ENCODE data around the gene VRK1. TPM values are rescaled to one million over a fixed set of nuclear protein-coding genes. Genes with fewer than 3 reads are reported as not detected.
A peak's percentile ranks its signal among the peaks of the same experiment; 100 is the strongest.
"Not testable (repeated sequence)": the region's sequence is repeated elsewhere in the genome, so short reads cannot be mapped to it uniquely, and the experiment has no call there.

The VRK1 gene
- total RNA-seq, 1 experiment from 2014 or later: 166 TPM

GRCh38 chr14:96756745-96757144 lies 40.4 kb upstream of the VRK1 start:
- no peak overlapping the region for H3K27ac ChIP-seq (ENCODE audit: low read length)
- no peaks in the 10 kb centered on the region for H4K20me1 ChIP-seq (ENCODE audit: insufficient read depth, low read depth, low read length)
- H2AFZ ChIP-seq (ENCODE audit: low read length): no peak overlapping the region
- H3K79me2 ChIP-seq (ENCODE audit: low read length): no peaks in the 10 kb centered on the region
- no peaks in the 10 kb centered on the region for H3K9me2 ChIP-seq (replicated peaks; ENCODE audit: insufficient read depth, low read length)
- H3K4me3 ChIP-seq (ENCODE audit: low read length): no peak overlapping the region
- no peak overlapping the region for H3K4me2 ChIP-seq (ENCODE audit: low read depth, low read length, poor library complexity, severe bottlenecking)
- H3K9ac ChIP-seq (ENCODE audit: low read length): no peak overlapping the region
- H3K27me3 ChIP-seq (ENCODE audit: low read length): no peaks in the 10 kb centered on the region
- H3K9me3 ChIP-seq (ENCODE audit: low read length): no peaks in the 10 kb centered on the region
- no peaks in the 10 kb centered on the region for H3K4me1 ChIP-seq (ENCODE audit: low read length)
- DNase-seq: no peak
- H3K36me3 ChIP-seq (ENCODE audit: insufficient read depth, low read length): no peaks in the 10 kb centered on the region

- Histone ChIP-seq H3K9ac (ENCODE audit: low read length) (no peak overlapping the region), H3K4me2 (ENCODE audit: low read depth, low read length, poor library complexity, severe bottlenecking) (no peak overlapping the region), H3K27me3 (ENCODE audit: low read length) (no peaks in the 10 kb centered on the region), H3K36me3 (ENCODE audit: insufficient read depth, low read length) (no peaks in the 10 kb centered on the region), H3K9me3 (ENCODE audit: low read length) (no peaks in the 10 kb centered on the region), H3K4me1 (ENCODE audit: low read length) (peaks cover 2% of the 10 kb centered on the region), H3K4me3 (ENCODE audit: low read length) (no peak overlapping the region), H3K9me2 (replicated peaks; ENCODE audit: insufficient read depth, low read length) (no peaks in the 10 kb centered on the region), H3K27ac (ENCODE audit: low read length) (no peak overlapping the region), H3K79me2 (ENCODE audit: low read length) (no peaks in the 10 kb centered on the region), H4K20me1 (ENCODE audit: insufficient read depth, low read depth, low read length) (no peaks in the 10 kb centered on the region), H2AFZ (ENCODE audit: low read length) (no peak overlapping the region)
- DNase-seq: no peak
These were observed 39.7 kb upstream of the VRK1 start for GRCh38 chr14:96757456-96757855.

- H3K27me3 ChIP-seq (ENCODE audit: low read length): no peaks in the 10 kb centered on the region
- no peaks in the 10 kb centered on the region for H3K9me3 ChIP-seq (ENCODE audit: low read length)
- H3K36me3 ChIP-seq (ENCODE audit: insufficient read depth, low read length): no peaks in the 10 kb centered on the region
These were observed 36.1 kb upstream of the VRK1 start for GRCh38 chr14:96761066-96761465.

DNA sequence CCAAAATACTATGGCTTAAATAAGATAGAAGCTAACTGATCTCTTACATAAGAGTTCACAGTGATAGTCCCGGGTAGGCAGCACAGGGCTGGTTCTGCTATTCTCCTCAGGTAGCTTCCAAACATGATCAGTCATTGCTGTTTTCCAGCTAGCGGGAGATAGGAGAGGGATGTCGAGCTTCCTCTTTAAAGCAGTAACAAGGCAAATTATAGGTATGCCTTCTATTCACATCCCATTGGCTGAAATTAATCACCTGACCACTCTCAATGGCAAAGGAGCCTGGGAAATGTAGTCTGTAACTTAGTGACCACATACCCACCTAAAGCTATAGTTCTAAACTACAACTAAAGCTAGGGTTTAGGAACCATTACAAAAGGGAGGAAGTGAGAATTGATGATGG lies 34.5 kb upstream of the VRK1 start:
- no peak overlapping the region for H3K27ac ChIP-seq (ENCODE audit: low read length)
- no peaks in the 10 kb centered on the region for H4K20me1 ChIP-seq (ENCODE audit: insufficient read depth, low read depth, low read length)
- DNase-seq: peak; percentile 94
- no peaks in the 10 kb centered on the region for H3K27me3 ChIP-seq (ENCODE audit: low read length)
- peak overlapping the region; percentile 81 for H2AFZ ChIP-seq (ENCODE audit: low read length)
- peak overlapping the region; percentile 22 for H3K9ac ChIP-seq (ENCODE audit: low read length)
- H3K9me2 ChIP-seq (replicated peaks; ENCODE audit: insufficient read depth, low read length): no peaks in the 10 kb centered on the region
- H3K4me1 ChIP-seq (ENCODE audit: low read length): peaks cover 4% of the 10 kb centered on the region
- H3K4me3 ChIP-seq (ENCODE audit: low read length): peak overlapping the region; percentile 51
- no peaks in the 10 kb centered on the region for H3K9me3 ChIP-seq (ENCODE audit: low read length)
- no peaks in the 10 kb centered on the region for H3K79me2 ChIP-seq (ENCODE audit: low read length)
- H3K4me2 ChIP-seq (ENCODE audit: low read depth, low read length, poor library complexity, severe bottlenecking): peak overlapping the region; percentile 64
- H3K36me3 ChIP-seq (ENCODE audit: insufficient read depth, low read length): no peaks in the 10 kb centered on the region

More at GRCh38 chr14:96761066-96761465, 36.1 kb upstream of the VRK1 start:
- H3K9me2 ChIP-seq (replicated peaks; ENCODE audit: insufficient read depth, low read length): no peaks in the 10 kb centered on the region
- H3K79me2 ChIP-seq (ENCODE audit: low read length): no peaks in the 10 kb centered on the region
- no peak overlapping the region for H3K27ac ChIP-seq (ENCODE audit: low read length)
- no peak overlapping the region for H3K4me3 ChIP-seq (ENCODE audit: low read length)
- H2AFZ ChIP-seq (ENCODE audit: low read length): no peak overlapping the region
- no peak for DNase-seq
- peaks cover 4% of the 10 kb centered on the region for H3K4me1 ChIP-seq (ENCODE audit: low read length)
- H4K20me1 ChIP-seq (ENCODE audit: insufficient read depth, low read depth, low read length): no peaks in the 10 kb centered on the region
- H3K9ac ChIP-seq (ENCODE audit: low read length): no peak overlapping the region
- no peak overlapping the region for H3K4me2 ChIP-seq (ENCODE audit: low read depth, low read length, poor library complexity, severe bottlenecking)

- H3K27ac ChIP-seq (ENCODE audit: low read length): no peak overlapping the region
- H3K36me3 ChIP-seq (ENCODE audit: insufficient read depth, low read length): no peaks in the 10 kb centered on the region
- no peak overlapping the region for H2AFZ ChIP-seq (ENCODE audit: low read length)
- no peak overlapping the region for H3K9ac ChIP-seq (ENCODE audit: low read length)
- no peak for DNase-seq
- H3K9me3 ChIP-seq (ENCODE audit: low read length): no peaks in the 10 kb centered on the region
- no peak overlapping the region for H3K4me2 ChIP-seq (ENCODE audit: low read depth, low read length, poor library complexity, severe bottlenecking)
- H4K20me1 ChIP-seq (ENCODE audit: insufficient read depth, low read depth, low read length): no peaks in the 10 kb centered on the region
- H3K4me1 ChIP-seq (ENCODE audit: low read length): peaks cover 4% of the 10 kb centered on the region
- H3K4me3 ChIP-seq (ENCODE audit: low read length): no peak overlapping the region
- H3K9me2 ChIP-seq (replicated peaks; ENCODE audit: insufficient read depth, low read length): no peaks in the 10 kb centered on the region
- 0 out of 2 replicates have a peak, but pooled peaks cover 3% of the 10 kb centered on the region for H3K27me3 ChIP-seq (ENCODE audit: low read length)
- no peaks in the 10 kb centered on the region for H3K79me2 ChIP-seq (ENCODE audit: low read length)
These were observed 33.2 kb upstream of the VRK1 start for GRCh38 chr14:96764012-96764411.

DNA sequence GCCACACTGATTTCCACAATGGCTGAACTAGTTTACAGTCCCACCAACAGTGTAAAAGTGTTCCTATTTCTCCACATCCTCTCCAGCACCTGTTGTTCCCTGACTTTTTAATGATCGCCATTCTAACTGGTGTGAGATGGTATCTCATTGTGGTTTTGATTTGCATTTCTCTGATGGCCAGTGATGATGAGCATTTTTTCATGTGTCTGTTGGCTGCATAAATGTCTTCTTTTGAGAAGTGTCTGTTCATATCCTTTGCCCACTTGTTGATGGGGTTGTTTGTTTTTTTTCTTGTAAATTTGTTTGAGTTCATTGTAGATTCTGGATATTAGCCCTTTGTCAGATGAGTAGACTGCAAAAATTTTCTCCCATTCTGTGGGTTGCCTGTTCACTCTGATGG lies 32.0 kb upstream of the VRK1 start:
- DNase-seq; H3K4me2 ChIP-seq (ENCODE audit: low read depth, low read length, poor library complexity, severe bottlenecking); H3K4me1 ChIP-seq (ENCODE audit: low read length); H4K20me1 ChIP-seq (ENCODE audit: insufficient read depth, low read depth, low read length); H3K9me3 ChIP-seq (ENCODE audit: low read length); H3K27me3 ChIP-seq (ENCODE audit: low read length); H3K79me2 ChIP-seq (ENCODE audit: low read length); H3K9ac ChIP-seq (ENCODE audit: low read length); H3K36me3 ChIP-seq (ENCODE audit: insufficient read depth, low read length); H3K27ac ChIP-seq (ENCODE audit: low read length); H2AFZ ChIP-seq (ENCODE audit: low read length); H3K9me2 ChIP-seq (replicated peaks; ENCODE audit: insufficient read depth, low read length); H3K4me3 ChIP-seq (ENCODE audit: low read length): not testable (repeated sequence)

GRCh38 chr14:96772929-96773328 lies 24.3 kb upstream of the VRK1 start:
- Histone ChIP-seq H3K9ac (ENCODE audit: low read length) (no peak overlapping the region), H3K27me3 (ENCODE audit: low read length) (0 out of 2 replicates have a peak, but pooled peaks cover 3% of the 10 kb centered on the region), H3K9me3 (ENCODE audit: low read length) (no peaks in the 10 kb centered on the region), H3K9me2 (replicated peaks; ENCODE audit: insufficient read depth, low read length) (no peaks in the 10 kb centered on the region), H2AFZ (ENCODE audit: low read length) (no peak overlapping the region), H3K4me1 (ENCODE audit: low read length) (no peaks in the 10 kb centered on the region), H3K36me3 (ENCODE audit: insufficient read depth, low read length) (no peaks in the 10 kb centered on the region), H3K4me2 (ENCODE audit: low read depth, low read length, poor library complexity, severe bottlenecking) (no peak overlapping the region), H3K27ac (ENCODE audit: low read length) (no peak overlapping the region), H3K4me3 (ENCODE audit: low read length) (no peak overlapping the region), H3K79me2 (ENCODE audit: low read length) (no peaks in the 10 kb centered on the region), H4K20me1 (ENCODE audit: insufficient read depth, low read depth, low read length) (no peaks in the 10 kb centered on the region)
- DNase-seq: no peak

- Histone ChIP-seq H3K27me3 (ENCODE audit: low read length) (no peaks in the 10 kb centered on the region; the same call in 1 of the 2 replicates), H3K9me2 (replicated peaks; ENCODE audit: insufficient read depth, low read length) (no peaks in the 10 kb centered on the region), H3K4me3 (ENCODE audit: low read length) (no peak overlapping the region), H3K9me3 (ENCODE audit: low read length) (no peaks in the 10 kb centered on the region), H3K79me2 (ENCODE audit: low read length) (no peaks in the 10 kb centered on the region), H3K27ac (ENCODE audit: low read length) (no peak overlapping the region), H3K9ac (ENCODE audit: low read length) (no peak overlapping the region), H4K20me1 (ENCODE audit: insufficient read depth, low read depth, low read length) (no peaks in the 10 kb centered on the region), H2AFZ (ENCODE audit: low read length) (no peak overlapping the region), H3K36me3 (ENCODE audit: insufficient read depth, low read length) (no peaks in the 10 kb centered on the region), H3K4me1 (ENCODE audit: low read length) (no peaks in the 10 kb centered on the region), H3K4me2 (ENCODE audit: low read depth, low read length, poor library complexity, severe bottlenecking) (no peak overlapping the region)
- DNase-seq: no peak
These were observed 20.4 kb upstream of the VRK1 start for GRCh38 chr14:96776791-96777190.

DNA sequence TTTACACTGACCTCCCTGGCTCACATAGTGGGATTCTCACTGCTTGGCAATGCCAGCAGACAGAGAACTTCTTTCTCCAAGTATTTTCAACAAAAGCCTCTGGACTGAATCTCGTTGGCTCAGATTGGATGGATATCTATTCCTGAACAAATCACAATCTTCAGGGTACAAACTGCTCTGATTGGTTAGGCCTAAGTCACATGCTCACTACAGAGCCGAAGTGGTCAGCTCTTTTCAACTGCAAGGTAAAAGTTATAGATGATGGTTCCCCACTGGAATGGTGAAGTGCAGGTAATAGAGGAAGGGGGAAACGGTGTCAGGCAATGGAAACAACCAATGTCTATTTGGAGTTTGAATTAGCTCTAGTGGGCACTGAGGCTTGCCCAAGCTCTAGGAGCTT lies 16.7 kb upstream of the VRK1 start:
- Histone ChIP-seq H3K9me3 (ENCODE audit: low read length) (no peaks in the 10 kb centered on the region), H3K9ac (ENCODE audit: low read length) (no peak overlapping the region), H3K4me3 (ENCODE audit: low read length) (no peak overlapping the region), H3K4me1 (ENCODE audit: low read length) (peaks cover 1% of the 10 kb centered on the region), H3K79me2 (ENCODE audit: low read length) (no peaks in the 10 kb centered on the region), H4K20me1 (ENCODE audit: insufficient read depth, low read depth, low read length) (no peaks in the 10 kb centered on the region), H3K36me3 (ENCODE audit: insufficient read depth, low read length) (no peaks in the 10 kb centered on the region), H3K27me3 (ENCODE audit: low read length) (no peaks in the 10 kb centered on the region; the same call in 1 of the 2 replicates), H2AFZ (ENCODE audit: low read length) (no peak overlapping the region), H3K27ac (ENCODE audit: low read length) (no peak overlapping the region), H3K4me2 (ENCODE audit: low read depth, low read length, poor library complexity, severe bottlenecking) (no peak overlapping the region), H3K9me2 (replicated peaks; ENCODE audit: insufficient read depth, low read length) (no peaks in the 10 kb centered on the region)
- no peak for DNase-seq
